ENCODE measurements around the gene FBXO28.
"Not testable (repeated sequence)": the region's sequence is repeated elsewhere in the genome, so short reads cannot be mapped to it uniquely, and the experiment has no call there.

Gene FBXO28

GRCh38 chr1:224113918-224114786 is at the start of gene FBXO28:
Gene FBXO28 (plus strand): TSS chr1:224114111. CDS start chr1:224114130, 19 bp downstream.
- no peak for FAIRE-seq

GRCh38 chr1:224064150-224064549 is 49.8 kb upstream of the FBXO28 start:
- no peak for FAIRE-seq

DNA sequence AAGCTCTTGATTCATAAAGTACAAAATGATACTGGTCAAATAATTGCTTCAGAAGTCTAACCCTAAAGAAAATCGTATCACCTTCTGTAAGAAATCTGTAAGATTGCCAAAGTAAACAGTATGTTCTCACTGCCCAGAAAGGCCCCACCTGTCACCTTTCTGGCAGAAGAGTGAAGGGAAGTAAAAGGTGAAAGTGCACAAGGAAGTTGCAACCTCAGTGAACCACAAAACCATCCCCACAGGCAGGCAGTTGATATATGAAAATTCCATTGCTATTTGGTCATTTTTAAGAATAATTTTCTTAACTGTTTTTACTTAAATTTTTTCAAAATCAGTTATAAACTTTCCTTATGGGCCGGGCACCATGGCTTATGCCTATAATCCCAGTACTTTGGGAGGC is 48.5 kb upstream of the FBXO28 start:
- no peak for FAIRE-seq

DNA sequence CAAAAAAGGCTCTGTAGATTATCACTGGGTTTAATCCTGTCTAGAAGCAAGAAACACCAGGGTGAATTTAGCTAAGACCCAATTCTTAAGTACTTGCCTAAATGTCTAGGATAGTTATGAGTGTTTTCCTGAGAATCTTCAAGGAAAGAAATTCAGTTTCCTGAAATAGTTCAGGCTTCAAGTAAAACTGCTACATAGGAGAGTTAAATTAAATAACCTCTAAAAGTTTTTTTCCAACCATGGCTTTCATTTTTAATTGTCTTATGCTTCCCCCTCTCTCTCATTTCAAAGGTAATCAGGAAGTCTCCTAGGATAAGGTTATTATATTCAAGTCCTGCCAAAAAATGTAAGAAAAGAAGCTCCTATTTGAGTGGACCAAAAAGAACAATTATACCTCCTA is 46.7 kb upstream of the FBXO28 start:
- no peak for FAIRE-seq

GRCh38 chr1:224067621-224068457 is 46.1 kb upstream of the FBXO28 start:
- no peak for FAIRE-seq

- FAIRE-seq = no peak
Measured at GRCh38 chr1:224068458-224069072, 45.3 kb upstream of the FBXO28 start.

GRCh38 chr1:224069138-224069537 is 44.8 kb upstream of the FBXO28 start:
- no peak for FAIRE-seq

DNA sequence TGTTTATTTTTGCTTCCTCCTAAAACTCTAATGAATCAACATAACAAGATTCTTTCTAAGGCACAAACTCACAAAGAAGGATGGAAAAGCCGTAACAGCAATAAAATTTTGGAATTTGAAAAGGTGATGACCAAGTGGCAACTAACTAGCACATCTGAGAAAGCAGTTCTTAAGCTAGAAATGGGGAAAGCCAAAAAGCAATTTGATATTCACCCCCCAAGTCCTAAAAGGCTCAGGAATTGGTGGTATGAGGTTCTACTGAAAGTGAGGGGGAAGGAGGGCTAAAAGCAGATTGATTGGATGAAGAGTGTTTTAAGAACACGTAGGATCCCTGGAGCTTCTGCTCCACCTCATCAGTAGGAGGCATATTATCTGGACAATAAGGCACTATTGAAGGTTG is 43.4 kb upstream of the FBXO28 start:
- FAIRE-seq = no peak

- no peak for FAIRE-seq
Measured at GRCh38 chr1:224076407-224076806, 37.5 kb upstream of the FBXO28 start.

GRCh38 chr1:224079644-224080043 is 34.3 kb upstream of the FBXO28 start:
- not testable (repeated sequence) for FAIRE-seq

GRCh38 chr1:224080115-224080774 is 33.7 kb upstream of the FBXO28 start:
- no peak for FAIRE-seq

DNA sequence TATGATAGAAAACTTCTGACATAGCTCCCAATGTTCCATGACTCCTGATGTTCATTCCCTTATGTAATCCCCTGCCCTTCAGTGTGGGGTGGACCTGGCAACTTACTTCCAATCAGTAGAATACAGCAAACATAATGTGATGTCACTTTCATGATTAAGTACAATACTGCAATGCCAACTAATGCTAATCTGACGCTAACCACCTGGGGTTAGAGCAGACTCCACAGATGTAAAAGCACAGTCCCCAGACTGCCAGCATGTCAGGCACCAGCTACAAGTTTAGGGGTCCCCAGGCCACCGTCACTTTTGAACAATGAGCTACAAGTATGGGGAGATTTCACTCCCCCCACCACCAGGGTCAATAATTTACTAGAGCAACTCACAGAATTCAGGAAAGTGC is 32.3 kb upstream of the FBXO28 start:
- FAIRE-seq = no peak

DNA sequence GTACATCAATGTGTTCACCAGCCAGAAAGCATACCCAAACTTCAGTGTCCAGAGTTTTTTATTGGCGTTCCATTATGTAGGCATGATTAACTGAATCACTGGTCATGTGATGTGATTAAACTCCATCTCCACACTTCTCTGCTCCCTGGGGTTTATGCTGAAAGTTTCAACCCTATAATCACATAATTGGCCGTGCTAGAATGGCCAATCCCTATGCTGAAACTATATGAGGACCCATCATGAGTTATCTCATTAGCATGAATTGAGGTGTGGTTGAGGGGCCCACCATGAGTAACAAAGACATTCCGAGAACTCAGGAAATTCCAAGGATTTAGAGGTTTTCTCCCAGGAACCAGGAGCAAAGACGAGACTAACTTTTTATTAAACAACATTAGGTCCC is 31.8 kb upstream of the FBXO28 start:
- FAIRE-seq = no peak

GRCh38 chr1:224084867-224085266 is 29.0 kb upstream of the FBXO28 start:
- FAIRE-seq = no peak

- no peak for FAIRE-seq
Measured at GRCh38 chr1:224085421-224086108, 28.3 kb upstream of the FBXO28 start.

DNA sequence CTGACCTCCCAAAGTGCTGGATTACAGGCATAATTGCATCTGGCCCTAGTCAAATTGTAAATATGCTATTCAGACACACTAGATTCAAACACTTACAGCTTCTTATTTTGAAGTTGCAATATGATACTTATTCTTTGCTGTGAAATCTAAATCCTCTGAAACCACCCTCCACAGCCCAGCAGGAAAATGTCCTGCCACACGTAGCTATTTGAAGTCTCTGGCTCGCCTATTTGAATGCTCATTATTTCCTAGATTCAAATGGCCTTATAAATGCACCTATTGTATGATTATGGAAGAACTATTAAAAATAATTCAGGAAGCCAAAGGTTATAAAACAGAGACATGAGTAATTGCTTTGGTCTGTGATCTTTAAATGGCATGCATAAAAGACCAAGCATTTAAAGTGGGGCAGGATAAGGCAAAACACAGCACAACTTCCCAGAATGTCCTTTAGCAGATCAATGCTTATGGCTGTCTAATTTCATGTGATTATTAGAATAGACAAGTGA is 26.6 kb upstream of the FBXO28 start:
- no peak for FAIRE-seq

DNA sequence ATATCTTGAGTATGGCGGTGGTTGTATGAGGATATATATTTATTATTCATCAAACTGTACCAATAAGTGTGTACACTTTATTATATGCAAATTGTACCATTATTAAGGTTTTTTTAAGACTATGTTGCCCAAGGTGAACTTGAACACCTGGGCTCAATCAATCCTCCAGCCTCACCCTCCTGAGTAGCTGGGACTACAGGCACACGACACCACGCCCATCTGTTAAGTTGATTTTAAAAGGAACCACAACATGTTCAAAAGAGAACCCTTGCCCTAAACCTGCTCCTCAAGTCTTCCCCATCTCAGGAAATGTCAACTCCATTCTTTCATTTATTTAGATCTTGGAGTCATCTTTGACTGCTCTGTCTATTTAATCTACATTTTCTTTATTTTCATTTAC is 24.3 kb upstream of the FBXO28 start:
- no peak for FAIRE-seq

- no peak for FAIRE-seq
Measured at GRCh38 chr1:224090116-224090515, 23.8 kb upstream of the FBXO28 start.

- FAIRE-seq = no peak
Measured at GRCh38 chr1:224092111-224092510, 21.8 kb upstream of the FBXO28 start.

DNA sequence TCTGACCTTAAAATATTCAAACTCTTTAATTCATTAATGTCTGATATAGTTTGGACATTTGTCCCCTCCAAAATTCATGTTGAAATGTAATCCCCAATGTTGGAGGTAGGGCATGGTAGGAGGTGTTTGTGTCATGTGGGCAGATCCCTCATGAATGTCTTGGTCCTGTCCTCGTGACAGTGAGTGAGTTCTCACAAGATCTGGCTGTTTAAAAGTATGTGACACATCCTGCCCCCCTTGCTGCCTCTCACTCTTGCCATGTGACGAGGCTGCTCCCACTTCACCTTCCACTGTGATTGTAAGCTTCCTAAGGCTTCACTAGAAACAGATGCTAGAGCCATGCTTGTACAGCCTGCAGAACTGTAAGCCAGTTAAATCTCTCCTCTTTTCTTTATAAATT is 21.3 kb upstream of the FBXO28 start:
- no peak for FAIRE-seq

GRCh38 chr1:224095339-224095738 is 18.6 kb upstream of the FBXO28 start:
- FAIRE-seq = no peak

DNA sequence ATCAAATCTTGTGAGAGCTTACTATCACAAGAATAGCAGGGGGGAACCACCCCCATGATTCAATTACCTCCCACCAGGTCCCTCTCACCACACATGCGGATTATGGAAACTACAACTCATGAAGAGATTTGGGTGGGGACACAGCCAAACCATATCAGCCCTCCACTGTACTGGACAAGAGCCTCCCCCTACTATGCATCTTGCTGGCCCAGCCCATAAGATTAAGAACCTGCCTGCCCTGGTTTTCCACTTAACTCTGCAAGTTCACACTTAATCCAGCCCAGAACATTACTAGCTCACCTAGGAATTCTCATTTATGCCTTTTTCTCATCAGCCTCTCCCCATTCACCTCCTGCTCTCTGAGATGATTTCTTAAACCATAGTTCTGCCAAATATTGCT is 18.0 kb upstream of the FBXO28 start:
- no peak for FAIRE-seq
